NB4 (cell line): ENCODE results near the gene DDX27.

Experiments
- DNase-seq: peaks from one replicate; pipeline ENCODE4 v3.0.0; 2010; ENCODE audit warnings: low read depth
- H3K4me3 ChIP-seq: one replicate; pipeline ENCODE4 v1.5.1; 2011; ENCODE audit warnings: mild to moderate bottlenecking, low read depth, low read length, moderate library complexity
- MYC ChIP-seq: IDR thresholded peaks from 2 replicates; pipeline ENCODE4 v1.6.1; 2011; ENCODE audit warnings: low read depth, low read length
- POLR2A ChIP-seq: IDR thresholded peaks from 2 replicates; pipeline ENCODE4 v1.6.1; 2011; ENCODE audit warnings: mild to moderate bottlenecking; ENCODE audit not compliant: insufficient read length; ENCODE audit errors: extremely low read depth
- TF ChIP-seq, protein P1 (sequence below): IDR thresholded peaks from 2 replicates; pipeline ENCODE4 v1.6.1; 2011; ENCODE audit warnings: low read depth, low read length
- TF ChIP-seq, protein P2 (sequence below): IDR thresholded peaks from one replicate; pipeline ENCODE4 v1.5.1; 2012; ENCODE audit warnings: low read depth, low read length

The DDX27 gene

GRCh38 chr20:49282584-49283171 lies 63.5 kb downstream of the DDX27 start:
- H3K4me3 ChIP-seq: peak overlapping the region; percentile 97
- TF ChIP-seq, protein P1, sequence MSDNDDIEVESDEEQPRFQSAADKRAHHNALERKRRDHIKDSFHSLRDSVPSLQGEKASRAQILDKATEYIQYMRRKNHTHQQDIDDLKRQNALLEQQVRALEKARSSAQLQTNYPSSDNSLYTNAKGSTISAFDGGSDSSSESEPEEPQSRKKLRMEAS: no peak; the same call in 1 of the 2 replicates
- no peak for TF ChIP-seq MYC
- TF ChIP-seq, protein P2, sequence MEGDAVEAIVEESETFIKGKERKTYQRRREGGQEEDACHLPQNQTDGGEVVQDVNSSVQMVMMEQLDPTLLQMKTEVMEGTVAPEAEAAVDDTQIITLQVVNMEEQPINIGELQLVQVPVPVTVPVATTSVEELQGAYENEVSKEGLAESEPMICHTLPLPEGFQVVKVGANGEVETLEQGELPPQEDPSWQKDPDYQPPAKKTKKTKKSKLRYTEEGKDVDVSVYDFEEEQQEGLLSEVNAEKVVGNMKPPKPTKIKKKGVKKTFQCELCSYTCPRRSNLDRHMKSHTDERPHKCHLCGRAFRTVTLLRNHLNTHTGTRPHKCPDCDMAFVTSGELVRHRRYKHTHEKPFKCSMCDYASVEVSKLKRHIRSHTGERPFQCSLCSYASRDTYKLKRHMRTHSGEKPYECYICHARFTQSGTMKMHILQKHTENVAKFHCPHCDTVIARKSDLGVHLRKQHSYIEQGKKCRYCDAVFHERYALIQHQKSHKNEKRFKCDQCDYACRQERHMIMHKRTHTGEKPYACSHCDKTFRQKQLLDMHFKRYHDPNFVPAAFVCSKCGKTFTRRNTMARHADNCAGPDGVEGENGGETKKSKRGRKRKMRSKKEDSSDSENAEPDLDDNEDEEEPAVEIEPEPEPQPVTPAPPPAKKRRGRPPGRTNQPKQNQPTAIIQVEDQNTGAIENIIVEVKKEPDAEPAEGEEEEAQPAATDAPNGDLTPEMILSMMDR: no peak
- peak; percentile 35 for DNase-seq

GRCh38 chr20:49283176-49283702 lies 64.0 kb downstream of the DDX27 start:
- DNase-seq: peak; percentile 34
- peak overlapping the region; percentile 97 for H3K4me3 ChIP-seq
- TF ChIP-seq POLR2A: peak; percentile 23
- TF ChIP-seq, protein P1: no peak
- no peak for TF ChIP-seq MYC
- TF ChIP-seq, protein P2: no peak

- peak overlapping the region; percentile 97 for H3K4me3 ChIP-seq
- TF ChIP-seq MYC (no peak), POLR2A (no peak)
- TF ChIP-seq, protein P2: no peak
- TF ChIP-seq, protein P1: no peak
- peak; percentile 34 for DNase-seq
Observed at GRCh38 chr20:49283703-49284625, 64.7 kb downstream of the DDX27 start.

DNA sequence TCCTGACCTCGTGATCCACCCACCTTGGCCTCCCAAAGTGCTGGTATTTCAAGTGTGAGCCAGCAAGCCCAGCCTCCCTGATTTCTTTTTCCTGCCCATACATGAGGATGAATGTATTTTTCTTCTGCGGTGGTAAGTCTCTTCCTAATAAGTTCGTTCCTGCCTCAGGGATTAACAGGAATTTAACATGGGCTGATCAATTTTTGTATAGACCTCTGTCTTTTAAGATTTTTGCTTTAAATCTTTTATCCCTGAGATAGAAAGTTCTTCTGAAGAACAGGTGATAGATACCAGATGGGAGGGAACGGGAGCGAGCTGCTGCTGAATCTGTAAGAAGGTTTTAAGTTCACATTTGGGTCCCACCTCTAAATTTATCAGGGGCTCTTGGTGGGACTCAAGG lies 65.6 kb downstream of the DDX27 start:
- peak overlapping the region; percentile 41 for H3K4me3 ChIP-seq
- no peak for DNase-seq
- TF ChIP-seq POLR2A (no peak), MYC (no peak)
- TF ChIP-seq, protein P1: no peak
- TF ChIP-seq, protein P2: no peak

DNA sequence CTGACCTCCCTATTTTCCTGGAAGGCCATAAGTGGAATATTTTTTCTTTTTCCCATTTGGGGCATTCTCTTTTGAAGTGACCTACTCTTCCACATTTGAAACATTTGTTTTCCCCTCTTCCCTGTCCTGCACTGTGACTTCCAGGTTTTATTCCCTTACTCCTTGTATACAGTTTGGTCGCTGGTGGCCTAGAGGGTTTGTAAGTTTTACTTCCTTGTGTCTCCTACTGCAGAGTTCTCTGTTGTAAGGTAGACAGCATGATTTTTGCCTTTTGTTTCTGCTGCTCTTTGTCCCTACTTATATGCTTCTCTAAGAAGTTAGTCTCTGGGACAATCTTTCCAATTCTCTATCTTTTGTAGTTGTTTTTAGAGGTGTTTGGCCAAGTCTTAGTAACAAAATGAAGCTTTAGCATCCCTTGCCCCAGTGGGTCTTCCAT lies 66.0 kb downstream of the DDX27 start:
- TF ChIP-seq, protein P2: no peak
- TF ChIP-seq MYC: no peak
- no peak for TF ChIP-seq POLR2A
- TF ChIP-seq, protein P1: no peak
- no peak for DNase-seq
- H3K4me3 ChIP-seq: peak overlapping the region; percentile 41
